Ureter (tissue), 1 donor: Measurements from ENCODE around the gene HOXB2. TPM values are rescaled to one million over a fixed set of nuclear protein-coding genes. Genes with fewer than 3 reads are reported as not detected.

Experiments used
- DNase-seq: peaks from one replicate; pipeline ENCODE4 v3.0.0-alpha.2; 2020; ENCODE audit warnings: low spot score
- total RNA-seq: library from RNA; stranded (reverse); gene quantifications from one replicate; pipeline ENCODE4 v1.2.4, GENCODE V29; 2023
- donor health status: DM: yes; HTN: yes; CAD: no.

HOXB2 gene
- total RNA-seq, 1 donor from 2014 or later: 50.7 TPM

DNA sequence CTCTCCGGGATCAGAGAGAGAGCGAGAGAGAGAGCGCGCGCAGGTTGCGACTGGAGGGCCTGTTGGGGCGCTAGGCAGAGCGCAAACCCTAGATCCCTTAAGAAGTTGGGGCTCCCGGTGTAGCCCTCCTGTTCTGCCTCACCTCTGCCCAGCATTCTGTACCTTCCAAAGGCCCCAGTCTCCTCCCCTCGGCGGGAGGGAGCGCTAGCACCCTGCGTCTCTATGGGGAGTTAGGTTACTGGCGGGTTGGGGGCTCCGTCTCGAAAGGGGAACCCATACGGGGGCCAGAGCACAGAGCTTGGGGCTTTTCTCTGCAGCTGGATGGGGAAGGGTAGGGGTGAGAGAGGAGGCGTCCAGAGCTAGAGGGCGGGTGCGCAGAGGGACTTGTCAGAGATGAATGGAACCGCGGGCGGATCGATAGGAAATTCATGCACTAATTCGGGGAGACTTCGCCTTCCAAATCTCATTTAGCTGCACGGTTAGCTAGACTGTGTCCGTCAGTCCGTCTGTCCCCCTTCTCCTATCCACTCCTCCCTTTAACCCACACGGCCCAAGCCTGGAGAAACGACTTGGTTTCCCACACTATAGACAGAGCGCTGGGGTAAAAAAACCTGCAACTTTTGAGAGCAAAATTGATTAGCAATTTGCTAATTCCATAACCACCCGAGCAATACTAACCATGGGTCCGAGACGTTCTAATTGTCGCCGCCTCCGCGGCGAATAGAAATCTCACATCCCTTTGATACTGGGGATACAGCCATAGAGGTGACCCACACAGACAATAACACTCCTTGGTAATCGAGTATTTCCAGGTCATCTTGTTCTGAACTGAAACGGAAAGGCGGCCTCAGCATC lies 33.9 kb upstream of the HOXB2 start:
- no peak for DNase-seq

DNA sequence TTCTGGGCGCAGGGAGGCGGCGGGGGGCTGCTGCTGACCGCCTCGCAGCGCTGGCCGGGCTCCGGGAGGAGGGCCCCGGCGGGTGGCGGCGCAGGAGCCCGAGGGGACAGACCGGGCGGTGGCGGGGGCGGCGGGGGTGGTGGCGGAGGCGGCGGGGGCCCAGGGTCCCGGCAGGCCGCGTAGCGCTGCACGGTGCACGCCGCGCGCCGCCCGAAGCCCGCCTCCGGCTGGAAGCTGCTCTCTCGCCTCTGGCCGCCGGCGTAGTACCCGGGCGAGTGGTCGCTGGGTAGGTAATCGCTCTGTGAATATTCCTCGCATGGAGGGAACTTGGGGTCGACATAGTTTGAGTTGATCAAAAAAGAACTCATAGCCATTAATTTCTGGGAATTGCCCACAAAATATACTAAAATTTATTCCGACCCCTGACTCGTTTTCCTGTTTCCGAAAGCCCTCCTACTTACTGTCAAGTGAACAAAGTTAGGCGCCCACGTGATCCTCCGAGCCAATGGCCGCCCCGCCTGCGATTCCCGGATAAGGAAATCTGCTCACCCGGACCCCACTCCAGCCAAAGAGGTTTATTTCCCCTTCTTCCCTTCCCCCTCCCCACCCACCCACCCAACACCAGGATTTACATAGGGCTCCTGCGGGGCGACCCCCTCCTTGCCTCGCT lies 33.2 kb upstream of the HOXB2 start, which contains the start of gene HOXB4:
HOXB4 (minus strand) TSS at position 405 of the 670 bp plus-strand sequence; CDS start at position 374, 31 bp downstream.
- DNase-seq: peak; percentile 89

DNA sequence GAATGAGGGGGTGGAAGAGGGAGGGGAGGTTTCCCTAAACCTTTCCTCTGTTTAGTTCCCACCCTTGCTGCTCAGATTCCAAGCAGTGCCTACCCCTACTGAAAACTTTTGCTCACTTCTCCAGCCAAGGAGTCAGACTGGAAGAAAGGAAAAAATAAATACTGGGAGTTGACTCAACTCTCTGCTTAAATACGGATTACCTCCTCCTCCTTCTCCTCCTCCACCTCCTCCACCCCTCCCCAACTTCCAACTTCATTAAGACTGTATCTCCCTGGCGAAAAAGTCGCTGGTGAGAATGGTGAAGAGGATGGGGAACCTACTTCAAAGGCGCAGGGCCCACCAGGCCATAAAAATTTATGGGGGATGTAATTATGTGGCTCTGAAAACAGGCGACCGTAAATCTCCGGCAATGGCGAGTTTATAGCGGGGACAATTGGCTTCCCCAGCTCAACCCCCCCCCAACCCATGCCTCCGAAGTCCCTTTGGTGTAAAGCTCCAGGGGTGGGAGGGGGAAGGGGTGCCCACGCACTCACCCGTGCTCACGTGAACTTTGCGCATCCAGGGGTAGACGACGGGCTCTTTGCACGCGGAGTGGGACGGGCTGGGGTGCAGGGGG lies 32.5 kb upstream of the HOXB2 start:
- DNase-seq: no peak

DNA sequence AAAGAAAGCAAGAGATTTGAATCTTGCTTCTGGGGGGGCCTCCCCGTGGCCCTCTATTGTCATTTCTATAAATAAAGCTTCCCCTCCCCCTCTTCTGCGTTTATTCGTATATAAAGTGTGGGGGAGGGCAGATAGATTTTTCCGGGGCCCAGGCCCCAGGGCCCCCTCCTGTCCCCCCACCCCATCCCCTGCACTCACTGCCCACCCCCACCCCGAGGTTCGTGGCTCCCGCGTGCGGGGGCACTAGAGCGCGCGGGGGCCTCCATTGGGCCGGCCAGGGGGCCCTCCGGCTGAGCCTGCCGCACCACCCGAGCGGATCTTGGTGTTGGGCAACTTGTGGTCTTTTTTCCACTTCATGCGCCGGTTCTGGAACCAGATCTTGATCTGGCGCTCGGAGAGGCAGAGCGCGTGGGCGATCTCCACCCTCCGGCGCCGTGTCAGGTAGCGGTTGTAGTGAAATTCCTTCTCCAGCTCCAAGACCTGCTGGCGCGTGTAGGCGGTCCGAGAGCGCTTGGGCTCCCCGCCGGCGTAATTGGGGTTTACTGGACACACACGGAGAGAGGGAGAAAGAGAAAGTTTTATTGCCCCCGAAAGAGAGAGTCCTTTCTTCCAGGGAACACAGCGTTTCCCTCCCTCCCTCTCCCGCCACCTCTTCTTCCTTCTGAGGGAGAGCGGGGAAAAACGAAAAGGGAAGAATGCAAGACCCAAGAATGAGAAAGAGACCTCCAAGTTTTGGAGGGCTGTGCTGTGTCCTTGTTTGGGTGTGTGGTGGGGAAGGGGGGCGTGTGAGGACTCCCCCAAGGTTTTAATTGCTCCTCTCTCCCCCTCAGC lies 31.8 kb upstream of the HOXB2 start:
- no peak for DNase-seq

DNA sequence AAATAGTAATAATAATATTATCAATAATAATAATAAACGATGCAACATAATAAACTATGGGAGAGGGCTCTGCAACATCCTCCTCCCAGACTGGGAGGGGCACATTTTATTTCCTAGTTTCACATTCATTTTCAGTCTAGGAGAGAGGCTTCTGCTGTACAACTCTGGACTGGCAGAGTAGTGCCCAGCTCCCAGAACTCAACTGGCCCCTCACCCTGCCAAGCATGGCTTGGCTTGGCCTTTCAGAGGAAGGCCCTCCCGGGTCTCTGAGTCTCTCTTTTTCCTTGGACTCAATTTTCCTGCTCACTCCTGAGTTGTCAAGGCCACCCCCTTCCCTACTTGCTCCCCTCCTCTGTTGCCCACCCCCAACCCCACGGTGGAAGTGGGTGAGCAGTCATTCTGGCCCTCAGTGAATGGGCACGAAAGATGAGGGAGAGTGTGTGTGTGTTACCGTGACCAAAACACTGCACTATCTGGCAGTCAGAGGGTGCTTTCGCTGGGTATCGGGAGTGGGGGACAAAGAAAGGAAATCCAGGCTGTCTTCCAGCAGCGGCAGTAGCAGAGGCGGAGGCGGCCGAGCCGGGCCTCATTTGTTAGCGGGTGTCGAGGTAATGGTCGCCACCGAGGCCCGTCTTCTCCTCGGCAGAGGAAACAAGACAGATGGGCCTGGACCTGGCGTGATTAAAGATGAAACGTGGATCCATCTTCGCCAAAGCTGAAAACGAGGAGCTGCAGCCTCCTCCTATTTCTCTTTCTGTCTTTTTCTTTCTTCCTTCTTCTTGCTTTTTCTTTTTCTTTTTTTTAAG lies 31.0 kb upstream of the HOXB2 start:
- no peak for DNase-seq

DNA sequence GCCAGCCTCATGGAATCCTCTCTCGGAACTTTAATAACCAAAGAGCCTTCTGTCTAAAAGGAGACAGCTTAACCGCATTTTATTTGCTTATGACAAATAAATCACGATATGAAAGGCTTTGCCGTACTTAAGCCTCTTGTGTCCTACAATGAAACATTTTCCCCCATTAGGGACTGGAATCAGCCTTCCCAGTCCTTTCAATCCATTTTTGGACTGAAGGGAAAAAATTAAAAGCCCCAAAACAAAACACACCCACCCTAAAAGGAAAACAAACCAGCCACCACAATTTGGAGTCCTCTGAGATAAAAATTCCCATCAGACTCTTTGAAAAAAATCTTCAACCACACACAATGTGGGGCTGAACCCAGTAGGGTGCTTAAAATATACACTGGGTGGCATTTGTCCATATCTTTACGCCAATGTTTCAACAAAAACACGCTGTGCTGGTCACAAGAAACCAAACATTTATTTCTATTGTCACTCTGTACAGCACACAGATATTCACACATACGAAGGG lies 30.2 kb upstream of the HOXB2 start:
- no peak for DNase-seq

DNA sequence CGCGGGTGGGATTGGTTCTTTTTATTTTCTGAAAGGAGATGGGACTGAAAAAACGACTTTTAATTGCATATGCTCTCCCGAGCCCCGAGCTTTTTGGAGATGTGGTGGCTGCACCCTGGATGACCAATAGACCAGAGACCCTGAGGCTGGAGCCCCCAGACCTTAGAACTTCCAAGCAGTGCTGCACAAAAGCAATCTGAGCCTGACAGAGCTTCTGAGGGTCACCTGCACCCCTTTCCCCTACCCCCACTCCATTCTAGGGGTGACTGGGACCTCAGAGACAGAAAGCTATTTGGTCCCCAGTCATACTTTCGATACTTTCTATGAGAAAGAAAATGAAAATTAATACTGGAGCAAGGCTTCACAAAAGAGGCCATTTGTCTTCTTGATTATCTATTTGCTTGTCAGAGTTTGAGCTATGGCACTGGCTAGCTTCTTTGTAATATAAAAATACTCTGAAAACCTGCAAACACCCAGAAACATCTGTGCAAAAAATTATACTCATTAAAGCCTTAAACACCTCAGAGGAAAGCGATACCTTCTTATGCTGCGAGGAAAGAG lies 29.7 kb upstream of the HOXB2 start:
- DNase-seq: no peak

DNA sequence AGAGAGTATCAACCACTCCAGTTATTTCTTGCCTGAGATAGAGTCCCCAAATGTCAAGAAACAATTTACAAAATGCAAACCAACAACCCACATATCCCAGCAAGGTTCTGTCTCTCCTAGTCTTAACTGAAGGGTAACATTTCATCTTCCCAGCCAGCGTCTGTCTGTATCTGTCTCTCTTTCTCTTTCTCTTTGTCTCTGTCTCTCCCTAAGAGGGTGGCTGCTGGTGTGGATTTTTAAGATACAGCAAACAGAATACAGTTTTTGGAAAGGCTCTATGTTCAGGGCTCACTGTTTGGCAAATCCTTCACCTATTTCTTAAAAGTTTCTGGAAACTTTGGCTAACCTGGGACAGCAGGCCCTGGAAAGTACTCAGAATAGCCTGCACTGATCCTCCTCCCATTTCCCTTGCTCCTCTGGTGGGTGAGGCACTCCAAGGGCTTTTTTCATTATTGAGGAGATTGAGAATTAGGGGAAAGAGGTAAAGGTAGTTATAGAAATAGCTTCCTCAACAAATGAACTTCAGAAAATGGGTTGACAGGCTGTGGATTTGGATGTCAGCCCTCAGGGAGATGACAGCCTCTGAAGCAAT lies 27.0 kb upstream of the HOXB2 start:
- DNase-seq: no peak

DNA sequence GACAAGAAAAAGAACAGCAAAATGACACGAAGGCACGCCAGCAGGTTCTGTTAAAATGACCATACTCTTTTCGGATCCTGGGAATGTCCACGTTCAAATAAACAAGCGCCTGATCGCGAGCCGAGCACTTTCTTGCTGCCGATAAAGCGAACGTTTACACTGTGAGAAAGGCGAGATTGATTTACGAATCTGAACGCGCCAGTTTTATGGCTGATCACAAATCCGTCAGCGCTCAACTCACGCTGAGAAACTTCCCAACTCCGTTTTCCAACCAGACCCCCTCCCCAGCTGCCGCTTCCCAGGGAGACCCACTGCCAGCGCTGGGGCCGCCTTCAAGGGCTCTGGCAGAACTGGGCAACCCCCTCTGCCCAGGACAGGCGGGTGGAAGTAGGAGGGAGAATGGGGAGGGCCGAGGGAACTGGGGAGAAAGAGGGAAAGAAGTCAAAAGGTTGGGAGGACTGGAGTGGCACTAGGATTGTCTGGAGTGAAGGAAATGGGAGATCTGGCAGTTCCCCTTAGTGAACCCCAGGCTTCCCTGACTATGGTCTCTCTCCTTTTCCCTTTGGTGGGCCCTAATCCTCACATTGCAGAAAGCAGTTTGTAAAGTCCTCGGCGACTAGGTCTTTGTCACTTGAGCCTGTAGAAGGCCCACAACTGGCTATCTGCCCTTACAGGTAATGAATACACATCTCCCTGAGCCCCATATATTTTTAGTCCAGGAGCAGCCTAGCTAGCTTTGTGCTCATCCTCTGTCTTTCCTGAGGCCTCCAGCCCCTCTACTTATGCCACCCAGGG lies 26.3 kb upstream of the HOXB2 start:
- DNase-seq: no peak

DNA sequence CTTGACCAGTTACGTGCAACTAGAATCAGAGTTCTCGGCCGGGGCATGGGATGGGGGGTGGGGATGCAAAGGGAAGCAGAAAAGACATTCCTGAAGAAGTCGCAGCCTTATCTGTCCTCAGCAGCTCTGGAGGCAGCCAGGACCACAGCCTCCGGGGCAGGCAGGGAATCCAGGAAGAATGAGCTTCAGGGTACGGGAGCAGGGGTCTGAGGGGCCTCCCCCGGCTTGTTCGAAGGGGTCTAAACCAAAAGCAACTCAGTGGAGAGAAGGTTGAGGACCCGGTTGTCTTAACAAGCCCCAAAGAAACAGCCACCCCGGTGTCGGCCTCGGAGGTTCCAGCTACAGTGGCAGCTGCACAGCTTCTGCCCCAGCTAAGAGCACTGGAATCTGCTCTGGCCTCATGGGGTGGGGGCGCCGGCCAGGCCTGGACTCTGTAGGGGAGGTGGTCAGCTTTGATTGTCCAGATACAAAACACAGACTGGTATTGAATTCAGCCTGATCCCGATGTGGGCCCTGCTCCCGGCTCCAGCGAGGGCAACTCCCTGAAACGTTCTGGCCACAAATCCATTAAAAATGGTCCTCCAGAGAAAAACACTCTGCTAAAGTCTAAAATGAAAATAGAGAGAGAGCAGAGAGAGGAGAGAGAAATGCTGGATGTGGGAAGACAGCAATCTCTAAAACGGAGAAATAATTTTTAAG lies 25.6 kb upstream of the HOXB2 start:
- DNase-seq: no peak

DNA sequence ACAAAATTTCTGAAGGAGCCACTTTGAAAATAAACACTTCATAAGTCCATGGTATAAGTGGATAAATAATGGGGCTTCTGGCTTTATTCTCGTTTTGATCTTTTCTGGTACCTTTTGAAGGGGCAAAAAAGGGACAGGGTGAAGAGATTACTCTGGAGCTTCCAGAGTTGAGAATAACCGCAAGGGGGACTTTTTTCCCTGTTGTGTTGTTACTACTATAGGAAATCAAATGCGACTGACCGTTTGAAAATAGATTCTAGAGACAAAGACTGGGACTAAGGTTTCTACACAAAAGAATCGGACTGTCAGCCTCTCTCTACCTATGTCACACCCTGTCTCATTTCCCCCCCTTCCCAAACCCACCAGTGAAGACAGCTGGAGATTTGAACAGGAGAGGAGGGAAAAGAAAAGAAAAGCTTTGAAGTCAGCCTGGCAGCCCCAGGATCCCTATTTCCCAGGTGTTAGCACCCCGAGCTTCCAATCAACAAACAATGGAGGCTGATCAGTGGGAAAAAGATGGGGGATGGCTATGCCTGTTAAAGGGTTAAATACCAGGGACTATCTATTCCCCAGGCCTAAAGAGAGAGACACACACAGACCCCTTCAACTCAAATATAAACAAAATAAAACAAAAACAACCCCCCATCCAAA lies 24.9 kb upstream of the HOXB2 start:
- DNase-seq: no peak

DNA sequence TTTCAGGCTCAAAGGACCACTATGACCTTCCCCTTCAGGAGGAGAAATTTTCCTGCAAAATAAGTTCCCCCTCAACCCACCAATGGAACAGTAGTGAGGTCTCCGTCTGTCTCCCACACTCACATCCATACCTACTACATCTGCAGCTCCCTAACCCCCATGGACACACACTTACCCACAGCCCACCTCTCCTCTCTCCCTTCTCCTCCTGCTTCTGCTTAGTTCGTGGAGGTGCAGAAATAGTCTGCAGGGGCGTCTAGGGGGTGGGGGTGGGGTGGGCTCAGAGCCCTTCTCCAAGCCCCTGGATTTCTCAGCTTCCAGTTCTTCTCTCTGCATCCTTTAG lies 24.3 kb upstream of the HOXB2 start:
- DNase-seq: no peak

DNA sequence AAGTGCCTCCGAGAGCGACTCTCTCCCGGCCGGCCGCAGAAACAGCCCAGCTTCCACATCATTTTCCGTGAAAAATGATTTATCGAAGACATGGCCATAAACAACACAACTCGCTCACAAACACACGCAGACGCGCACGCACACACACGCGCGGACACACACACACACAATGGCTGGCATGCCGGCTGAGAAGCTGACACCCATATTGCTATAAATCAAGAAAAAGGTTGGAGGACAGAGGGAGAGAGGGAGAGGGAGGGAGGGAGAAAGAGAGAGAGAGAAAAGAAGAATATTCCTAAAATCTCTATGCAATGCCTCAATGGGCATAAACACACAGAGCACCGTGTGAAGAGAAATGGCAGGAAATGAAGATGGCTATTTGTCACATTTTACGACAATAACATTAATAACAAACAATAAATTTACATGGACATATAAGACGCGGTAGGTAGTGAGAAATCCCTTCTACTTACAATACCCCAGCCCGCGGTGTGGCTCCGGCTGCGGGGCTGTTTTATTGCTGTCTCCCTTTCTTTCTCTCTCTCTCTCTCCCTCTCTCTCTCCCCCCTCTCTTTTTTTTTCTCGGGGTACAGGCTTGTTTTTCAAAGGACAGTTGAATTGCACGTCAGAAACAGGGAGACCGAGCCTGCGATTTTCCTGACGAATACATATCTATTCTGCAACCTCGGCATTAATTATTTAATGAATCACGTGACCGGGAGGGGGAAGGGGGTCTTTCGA lies 23.8 kb upstream of the HOXB2 start:
- DNase-seq: no peak

DNA sequence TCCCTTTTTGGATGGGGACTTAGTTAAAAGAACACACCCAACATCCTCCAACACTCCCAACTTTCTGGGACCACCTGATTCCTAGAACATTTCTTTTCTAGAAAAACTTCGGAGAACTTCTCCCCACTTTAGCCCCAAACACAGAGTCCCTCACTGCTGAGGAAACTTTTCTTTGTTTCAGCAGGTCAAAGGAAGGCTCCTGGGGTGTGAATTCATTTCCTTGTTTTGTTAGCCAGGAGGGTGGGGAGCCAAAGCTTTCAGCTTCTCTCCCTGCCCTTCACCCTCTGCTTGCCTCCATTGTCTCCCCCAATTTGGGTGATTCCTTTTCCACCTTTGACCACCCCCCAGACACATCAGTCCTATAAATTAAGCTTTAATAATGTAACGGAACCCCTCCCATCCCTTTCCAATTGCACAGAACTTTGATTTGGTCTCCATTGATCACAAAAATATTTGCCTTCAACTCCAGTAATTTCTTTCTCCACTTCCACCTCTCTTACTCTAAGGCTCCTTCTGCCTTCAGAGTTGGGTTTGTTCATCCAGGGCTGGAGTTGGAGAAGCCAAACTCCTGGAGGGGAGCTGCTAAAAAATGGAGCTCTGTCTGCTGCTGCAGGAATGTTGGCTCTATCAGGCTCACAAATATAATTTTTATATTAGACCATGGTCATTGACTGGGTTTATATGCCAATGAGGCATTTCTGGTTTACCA lies 22.9 kb upstream of the HOXB2 start:
- no peak for DNase-seq

DNA sequence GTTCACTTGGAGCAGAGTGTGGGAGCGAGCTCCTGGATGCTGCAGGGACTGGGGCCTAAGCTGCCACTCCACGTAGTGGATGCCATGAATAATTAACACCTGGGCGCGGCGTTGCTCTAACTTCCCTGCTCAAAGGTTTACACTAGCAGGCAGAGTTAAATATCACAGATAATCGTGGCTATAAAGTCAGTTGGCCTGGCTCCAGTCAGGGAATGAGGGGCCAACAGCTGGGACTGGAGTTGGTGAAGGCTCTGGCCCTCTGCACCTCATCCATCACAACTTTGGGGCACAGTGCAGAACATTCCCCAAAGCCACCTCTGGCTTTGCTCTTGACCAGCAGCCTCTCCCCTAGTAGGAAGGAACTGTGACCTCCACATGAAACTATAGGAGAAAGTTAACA lies 22.3 kb upstream of the HOXB2 start:
- DNase-seq: no peak

DNA sequence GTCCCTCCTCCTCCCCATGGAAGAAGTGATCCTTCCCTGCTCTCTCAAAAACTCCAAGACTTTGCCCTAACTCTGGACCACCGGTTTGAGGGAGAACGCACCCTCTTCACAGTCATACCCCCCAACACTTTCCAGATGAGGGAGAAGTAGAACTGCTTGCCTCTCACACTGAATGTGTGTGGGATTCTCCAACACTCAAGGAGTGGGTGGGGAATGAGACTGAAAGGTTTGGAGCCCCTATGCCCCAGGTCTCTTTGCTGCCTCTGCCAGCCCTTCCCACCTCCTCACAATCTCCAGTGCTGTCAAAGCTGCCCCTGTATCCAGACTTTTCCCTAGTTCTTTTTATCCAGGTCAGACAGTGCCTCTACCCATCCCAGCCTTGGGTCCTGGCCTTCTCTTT lies 21.8 kb upstream of the HOXB2 start:
- DNase-seq: no peak
